ENCODE results near the gene UGGT2.
A peak's percentile ranks its signal among the peaks of the same experiment; 100 is the strongest.
"Not testable (repeated sequence)": the region's sequence is repeated elsewhere in the genome, so short reads cannot be mapped to it uniquely, and the experiment has no call there.

Gene UGGT2

DNA sequence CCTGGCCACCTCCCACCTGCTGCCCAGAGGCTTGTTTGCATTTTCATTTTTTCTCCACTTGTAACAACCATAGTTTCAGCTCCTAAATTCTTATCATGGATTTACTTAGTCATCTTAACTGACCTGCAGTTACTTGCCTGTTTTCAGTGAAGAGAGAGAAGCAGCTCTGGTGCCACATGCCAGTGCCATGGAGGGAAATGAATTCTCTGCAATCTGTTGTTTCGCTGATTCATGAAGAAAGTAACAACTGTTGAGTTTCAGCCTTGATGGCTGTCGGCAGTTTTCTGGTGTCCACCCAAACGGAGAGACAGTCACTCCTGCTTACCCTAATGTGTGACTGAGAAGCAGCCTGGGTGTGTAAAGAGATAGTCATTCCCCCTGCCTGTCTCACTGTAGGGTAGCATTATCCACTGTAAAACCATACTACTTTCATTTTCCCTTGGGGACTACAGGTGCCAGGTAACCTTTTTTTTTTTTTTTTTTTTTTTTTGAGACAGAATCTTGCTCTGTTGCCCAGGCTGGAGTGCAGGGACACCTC, 260.1 kb downstream of the UGGT2 start:
- DNase-seq = no peak

DNA sequence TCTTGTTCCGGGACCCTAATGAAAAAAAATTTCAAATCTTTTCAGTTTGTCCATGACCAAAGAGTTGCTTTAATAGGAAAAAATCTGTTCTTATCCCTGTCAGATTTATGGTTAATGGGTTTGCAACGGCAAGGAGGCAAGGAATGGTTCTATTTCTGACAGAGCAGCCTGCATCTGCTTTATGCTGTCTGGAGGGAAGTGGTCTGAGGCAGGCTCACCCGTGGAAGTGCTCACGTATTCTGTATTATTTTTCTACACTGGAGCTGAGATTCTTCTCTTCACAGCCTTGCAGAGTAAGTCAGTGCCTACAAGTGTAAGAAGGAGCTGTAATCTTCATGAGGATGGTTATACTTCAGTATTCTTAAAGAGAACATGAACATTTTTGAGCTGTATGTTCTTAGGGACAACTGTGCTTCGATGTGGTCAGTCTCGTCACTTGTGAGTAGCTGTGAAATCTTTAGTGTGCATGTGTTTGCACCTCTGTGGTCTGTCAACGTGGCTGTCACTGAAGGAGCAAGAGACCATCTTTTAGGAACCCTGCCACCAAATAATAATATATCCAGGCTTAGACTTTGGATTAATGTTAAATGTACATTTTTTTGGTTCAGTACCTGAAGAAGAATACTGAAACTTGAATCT, 262.0 kb downstream of the UGGT2 start:
- DNase-seq = no peak

DNA sequence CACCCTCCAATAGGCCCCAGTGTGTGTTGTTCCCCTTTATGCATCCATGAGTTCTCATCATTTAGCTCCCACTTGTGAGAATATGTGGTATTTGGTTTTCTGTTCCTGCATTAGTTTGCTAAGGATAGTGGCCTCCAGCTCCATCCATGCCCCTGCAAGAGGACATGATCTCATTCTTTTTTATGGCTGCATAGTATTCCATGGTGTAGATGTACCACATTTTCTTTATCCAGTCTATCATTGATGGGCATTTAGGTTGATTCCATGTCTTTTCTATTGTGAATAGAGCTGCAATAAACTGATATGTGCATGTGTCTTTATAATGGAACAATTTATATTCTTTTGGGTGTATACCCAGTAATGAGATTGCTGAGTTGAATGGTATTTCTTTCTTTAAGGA, 263.9 kb downstream of the UGGT2 start:
- DNase-seq = not testable (repeated sequence)

DNA sequence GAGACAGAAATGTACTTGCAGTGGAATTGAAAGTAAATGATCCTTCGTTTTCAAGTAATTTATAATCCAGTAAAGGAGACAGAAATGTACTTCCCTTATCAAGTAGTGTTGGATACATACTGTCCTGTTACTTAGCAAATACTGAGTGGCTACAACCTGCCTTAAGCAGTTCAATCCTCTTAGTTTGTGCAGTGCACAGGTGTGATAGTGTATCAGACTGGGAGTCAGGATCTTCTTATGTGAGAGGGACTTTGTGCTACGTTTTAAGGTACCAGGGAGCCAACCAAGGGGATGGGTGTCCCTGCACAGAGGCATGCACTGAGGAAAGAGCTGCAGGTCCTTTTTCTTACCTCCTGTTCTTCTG, 265.1 kb downstream of the UGGT2 start:
- no peak for DNase-seq

DNA sequence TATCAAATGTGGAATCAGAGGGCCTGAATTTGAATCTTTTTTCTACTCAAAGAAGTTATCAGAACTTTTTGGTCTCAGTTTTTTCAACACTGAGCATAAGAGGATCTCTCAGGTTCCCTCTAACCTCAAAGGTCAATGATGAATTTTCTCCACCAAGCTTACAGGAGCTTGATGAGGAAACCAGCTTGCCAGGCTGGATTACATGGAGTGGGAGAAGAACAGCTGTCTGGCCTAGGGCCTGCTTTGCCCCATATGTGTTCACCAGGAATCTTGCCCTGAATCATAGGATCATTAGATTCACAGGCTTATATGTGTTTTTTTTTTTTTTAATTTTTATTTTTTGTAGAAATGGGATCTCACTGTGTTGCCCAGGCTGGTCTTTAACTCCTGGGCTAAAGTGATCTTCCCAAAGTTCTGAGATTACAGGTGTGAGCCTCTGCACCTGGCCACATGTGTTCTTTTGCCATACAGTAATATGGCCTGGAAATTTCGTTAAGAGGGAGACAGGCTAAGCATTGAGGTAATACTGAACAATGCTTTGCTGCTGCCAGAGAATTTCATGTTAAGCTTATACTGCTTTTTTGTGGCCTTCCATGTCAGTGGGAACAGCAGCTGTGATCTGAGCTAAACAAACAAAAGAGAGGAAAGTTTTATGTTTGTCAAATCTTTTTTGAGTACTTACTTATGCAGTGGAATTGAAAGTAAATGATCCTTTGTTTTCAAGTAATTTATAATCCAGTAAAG, 265.7 kb downstream of the UGGT2 start:
- DNase-seq = no peak

DNA sequence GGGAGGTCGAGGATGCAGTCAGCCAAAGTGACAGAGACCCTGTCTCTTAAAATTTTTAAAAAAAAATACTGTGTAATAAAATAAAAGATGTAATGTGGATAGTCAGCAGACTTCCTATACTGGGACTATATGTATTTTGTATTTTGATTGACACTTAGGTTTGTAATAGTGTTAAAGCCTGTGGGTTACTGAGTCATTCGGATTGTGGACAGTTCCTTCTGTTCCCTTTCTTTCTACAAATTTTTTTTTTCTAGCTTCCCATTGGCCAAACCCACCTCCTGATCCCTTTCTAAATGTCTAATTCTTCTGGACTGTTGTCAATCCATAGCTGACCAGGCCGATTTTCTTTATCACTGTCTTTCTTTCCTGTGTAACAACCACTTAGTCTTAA, 268.3 kb downstream of the UGGT2 start:
- peak; percentile 40 for DNase-seq

DNA sequence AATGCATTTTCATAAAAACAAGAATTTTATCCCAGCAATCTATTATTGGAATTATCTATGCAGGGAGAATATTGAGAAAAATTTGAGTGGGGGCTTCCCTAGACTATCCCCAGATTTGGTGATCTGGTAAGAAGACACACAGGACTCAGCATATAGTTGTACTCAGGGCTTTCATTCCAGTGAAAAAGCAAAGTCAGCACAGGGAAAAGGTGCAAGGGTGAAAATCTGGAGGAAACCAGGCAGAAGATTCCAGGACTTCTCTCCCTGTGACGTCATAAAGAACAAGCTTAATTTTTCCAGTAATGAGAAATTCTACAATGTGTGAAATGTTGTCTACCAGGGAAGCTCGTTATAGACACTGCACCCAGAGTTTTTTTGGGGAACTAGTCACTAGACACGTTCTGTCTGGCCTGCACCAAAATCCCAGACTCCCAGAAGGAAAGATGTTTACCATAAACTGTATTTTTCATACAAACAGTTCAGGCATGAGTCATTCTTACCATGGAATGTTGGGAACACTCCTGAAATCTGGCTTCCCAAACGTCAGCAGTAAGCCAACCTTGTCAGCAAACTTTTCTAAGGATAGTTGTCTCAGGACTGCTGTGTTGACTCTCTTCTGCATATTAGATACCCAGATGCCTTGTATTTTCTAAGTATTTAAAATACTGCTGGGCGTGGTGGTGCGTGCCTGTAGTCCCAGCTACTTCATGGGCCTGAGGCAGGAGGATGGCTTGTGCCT, 268.9 kb downstream of the UGGT2 start:
- DNase-seq = no peak

DNA sequence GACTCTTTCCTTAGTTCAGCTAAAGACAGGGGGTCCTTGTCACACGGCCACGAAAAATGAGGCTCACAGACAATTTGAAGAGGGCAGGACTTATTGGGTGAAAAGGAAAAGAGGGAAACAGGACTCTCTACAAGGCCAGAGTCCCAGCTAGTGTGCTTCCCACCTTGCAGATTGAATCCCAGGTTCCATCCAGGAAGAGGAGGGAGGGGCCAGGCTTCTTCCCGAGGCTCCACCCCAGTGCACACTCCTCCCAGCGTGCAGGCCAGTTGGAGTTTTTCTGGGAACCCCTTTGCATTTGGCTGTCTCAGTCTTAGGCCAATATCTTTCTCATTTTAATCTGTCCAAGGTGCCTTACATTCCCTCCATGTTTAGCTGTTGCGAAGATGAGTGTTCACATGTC, 269.5 kb downstream of the UGGT2 start:
- DNase-seq = no peak

DNA sequence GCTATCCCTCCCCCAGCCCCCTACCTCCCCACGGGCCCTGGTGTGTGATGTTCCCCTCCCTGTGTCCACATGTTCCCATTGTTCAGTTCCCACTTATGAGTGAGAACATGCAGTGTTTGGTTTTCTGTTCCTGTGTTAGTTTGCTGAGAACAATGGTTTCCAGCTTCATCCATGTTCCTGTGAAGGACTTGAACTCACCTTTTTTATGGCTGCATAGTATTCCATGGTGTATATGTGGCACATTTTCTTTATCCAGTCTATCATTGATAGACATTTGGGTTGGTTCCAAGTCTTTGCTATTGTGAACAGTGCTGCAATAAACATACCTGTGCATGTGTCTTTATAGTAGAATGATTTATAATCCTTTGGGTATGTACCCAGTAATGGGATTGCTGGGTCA, 271.3 kb downstream of the UGGT2 start:
- DNase-seq = not testable (repeated sequence)

DNA sequence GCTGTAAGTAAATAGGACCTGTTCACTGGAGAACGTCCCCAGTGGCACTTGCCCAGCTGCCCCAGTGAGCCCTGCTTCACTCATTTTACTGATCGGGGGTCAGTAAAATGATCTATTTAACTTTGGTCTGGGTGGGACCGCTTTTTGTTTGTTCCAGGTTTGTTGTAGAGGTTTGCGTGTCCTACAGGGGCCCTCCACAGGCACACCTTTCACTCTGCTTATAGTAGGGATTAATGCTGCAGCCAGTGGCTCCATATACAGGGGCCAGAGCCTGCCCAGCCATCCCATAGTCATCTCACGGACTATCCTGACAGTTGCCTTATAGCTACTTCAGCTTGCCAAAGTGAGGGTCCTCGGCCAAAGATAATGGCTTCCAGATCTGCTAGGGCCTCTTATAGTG, 272.2 kb downstream of the UGGT2 start:
- no peak for DNase-seq

DNA sequence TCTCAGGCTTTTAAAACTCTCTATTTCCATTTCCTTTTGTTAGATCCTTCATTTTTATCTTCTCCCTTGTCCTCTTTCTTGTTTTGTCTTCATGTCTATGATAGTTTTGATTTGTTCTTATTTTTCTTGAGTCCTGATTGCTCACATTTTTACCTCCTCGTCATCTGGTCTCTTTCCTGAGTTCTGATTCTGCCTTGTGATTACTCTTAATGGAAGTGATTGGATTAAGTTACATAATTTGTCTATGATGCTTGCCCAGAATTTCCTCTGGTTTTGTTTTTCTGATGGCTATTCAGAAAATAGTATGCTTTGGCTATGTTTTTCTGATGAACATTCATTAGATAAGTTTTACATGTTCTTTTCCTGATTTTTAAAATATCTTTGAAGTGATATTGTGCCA, 273.7 kb downstream of the UGGT2 start:
- DNase-seq = no peak

DNA sequence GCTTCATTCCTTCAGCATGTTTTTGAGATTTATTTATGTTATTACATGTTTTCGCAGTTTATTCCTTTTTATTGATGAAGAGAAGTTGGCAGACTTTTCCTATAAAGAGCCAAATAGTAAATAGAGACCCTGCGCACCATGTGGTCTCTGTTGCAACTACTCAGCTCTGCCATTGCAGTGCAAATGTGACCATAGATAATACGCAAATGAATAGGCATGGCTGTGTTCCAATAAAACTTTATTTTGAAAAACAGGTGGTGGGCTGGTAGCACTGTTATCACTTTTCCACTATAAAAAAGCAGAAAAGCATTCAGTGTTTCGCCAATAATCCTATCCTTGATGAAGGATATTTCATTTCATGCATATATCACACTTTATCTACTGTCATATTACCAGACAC, 281.3 kb downstream of the UGGT2 start:
- peak; percentile 11 for DNase-seq

DNA sequence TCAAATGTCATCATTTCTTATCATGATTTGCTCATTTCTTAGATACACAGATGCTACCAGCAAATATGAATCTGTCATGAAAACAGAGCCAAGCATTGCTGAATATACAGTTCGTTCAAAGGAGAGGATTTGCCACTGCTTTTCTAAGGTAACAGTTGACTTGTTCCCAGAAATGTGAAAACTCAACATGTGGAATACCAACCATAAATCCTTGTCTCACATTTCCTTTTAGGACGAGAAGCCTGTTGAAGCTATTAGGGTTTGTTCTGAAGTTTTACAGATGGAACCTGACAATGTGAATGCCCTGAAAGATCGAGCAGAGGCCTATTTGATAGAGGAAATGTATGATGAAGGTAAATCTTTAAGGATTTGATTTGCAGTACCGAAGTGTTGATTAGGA, 289.6 kb downstream of the UGGT2 start:
- no peak for DNase-seq

DNA sequence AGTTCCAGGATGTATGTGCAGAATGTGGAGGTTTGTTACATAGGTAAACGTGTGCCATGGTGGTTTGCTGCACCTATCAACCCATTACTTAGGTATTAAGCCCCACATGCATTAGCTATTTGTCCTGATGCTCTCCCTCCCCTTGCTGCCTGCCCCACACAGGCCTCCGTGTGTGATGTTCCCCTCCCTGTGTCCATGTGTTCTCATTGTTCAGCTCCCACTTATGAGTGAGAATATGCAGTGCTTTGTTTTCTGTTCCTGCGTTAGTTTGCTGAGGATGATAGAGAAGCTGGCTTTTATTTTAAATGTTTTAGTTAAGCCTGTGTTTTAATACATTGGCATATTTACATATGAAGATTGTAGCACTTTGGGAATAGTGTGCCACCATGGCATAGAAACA, 290.6 kb downstream of the UGGT2 start:
- not testable (repeated sequence) for DNase-seq

DNA sequence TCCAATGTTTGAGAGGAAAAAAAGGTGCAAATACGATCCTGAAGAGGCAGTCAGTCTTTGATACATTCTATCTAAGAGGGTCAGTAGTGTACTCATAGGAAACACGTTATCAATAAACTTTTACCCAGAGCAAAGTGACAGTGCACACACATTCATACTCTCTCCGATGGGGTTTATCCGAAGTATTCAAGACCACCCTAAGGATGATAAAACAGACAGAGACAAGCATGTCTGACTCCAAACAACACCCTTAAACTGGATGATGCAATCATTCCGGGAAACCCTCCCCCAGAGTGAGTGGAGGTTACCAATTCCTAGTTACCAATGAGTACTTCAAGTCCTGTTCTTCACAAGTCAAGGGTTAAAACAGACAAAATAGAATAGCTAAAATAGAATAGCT, 297.1 kb downstream of the UGGT2 start:
- DNase-seq = no peak

DNA sequence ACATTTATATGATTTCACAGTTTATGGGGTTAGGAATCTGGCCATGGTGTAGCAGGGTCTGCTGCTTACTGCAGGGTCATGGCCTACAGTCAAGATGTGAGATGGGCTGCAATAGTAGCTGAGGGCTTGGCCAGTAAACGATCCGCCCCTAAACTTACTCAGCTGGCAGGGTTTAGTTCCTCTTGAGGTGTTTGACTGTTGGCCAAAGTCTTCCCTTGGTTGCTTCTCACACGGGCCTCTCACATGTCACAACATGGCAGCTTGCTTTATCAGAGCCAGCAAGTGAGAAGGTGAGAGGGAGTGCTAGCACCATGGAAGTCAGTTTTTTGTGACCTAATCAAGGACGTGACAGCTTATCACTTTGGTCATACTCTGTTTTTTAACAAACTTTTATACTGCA, 299.1 kb downstream of the UGGT2 start:
- DNase-seq = peak; percentile 47

DNA sequence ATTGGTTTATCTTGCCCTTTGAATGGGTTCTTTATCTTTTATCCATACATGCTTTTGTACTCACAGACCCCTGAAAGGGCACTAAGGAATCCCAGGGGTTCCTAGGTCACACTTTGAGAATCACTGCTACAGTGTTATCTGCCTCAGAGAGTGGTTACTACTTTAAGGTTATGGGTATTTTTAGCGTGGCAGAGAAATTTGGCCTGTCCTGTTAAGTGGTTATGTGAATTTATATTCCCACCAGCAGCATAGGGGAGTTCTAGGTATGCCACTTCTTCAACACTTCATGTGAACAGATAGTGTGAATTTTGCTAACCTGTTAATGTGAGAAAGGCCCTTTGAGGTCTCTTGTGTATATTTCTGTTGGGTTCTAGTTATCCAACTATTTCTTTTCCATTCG, 300.5 kb downstream of the UGGT2 start:
- DNase-seq = no peak
